Mesothelial cell of epicardium (in vitro differentiated cells): ENCODE results near the gene SACM1L. TPM values are rescaled to one million over a fixed set of nuclear protein-coding genes. Genes with fewer than 3 reads are reported as not detected.
"Not testable (repeated sequence)": the region's sequence is repeated elsewhere in the genome, so short reads cannot be mapped to it uniquely, and the experiment has no call there.

Experiments
- DNase-seq, 2 experiments: peaks; one replicate each; pipeline ENCODE4 v3.0.0; 2021; ENCODE audit warnings: low spot score in 2 of 2; ENCODE audit not compliant: unreplicated experiment in 2 of 2
- H3K27ac Mint-ChIP-seq: 2 replicates; pipeline ENCODE4 v1.8.0; 2021; ENCODE audit warnings: mixed read lengths
- H3K27me3 Mint-ChIP-seq: 2 replicates; pipeline ENCODE4 v1.8.0; 2021; ENCODE audit warnings: low read depth, mixed read lengths
- H3K36me3 Mint-ChIP-seq: 2 replicates; pipeline ENCODE4 v1.8.0; 2021; ENCODE audit warnings: mixed read lengths
- H3K4me1 Mint-ChIP-seq: 2 replicates; pipeline ENCODE4 v1.8.0; 2021; ENCODE audit warnings: mixed read lengths
- H3K4me3 Mint-ChIP-seq: 2 replicates; pipeline ENCODE4 v1.8.0; 2021; ENCODE audit warnings: mild to moderate bottlenecking, moderate library complexity, mixed read lengths
- H3K9me3 Mint-ChIP-seq: 2 replicates; pipeline ENCODE4 v1.8.0; 2021; ENCODE audit warnings: mixed read lengths
- total RNA-seq: library from RNA; stranded (reverse); gene quantifications from 3 replicates; pipeline ENCODE4 v1.2.1, GENCODE V29; 2021
- TF ChIP-seq, protein P1 (sequence below): fragments of 200-600 bp; sonication (generic); IDR thresholded peaks from one replicate; pipeline ENCODE4 v1.5.0; 2021; ENCODE audit warnings: antibody characterized with exemption; ENCODE audit not compliant: unreplicated experiment

Gene SACM1L
- total RNA-seq, 1 donor from 2014 or later = 51.8 TPM

DNA sequence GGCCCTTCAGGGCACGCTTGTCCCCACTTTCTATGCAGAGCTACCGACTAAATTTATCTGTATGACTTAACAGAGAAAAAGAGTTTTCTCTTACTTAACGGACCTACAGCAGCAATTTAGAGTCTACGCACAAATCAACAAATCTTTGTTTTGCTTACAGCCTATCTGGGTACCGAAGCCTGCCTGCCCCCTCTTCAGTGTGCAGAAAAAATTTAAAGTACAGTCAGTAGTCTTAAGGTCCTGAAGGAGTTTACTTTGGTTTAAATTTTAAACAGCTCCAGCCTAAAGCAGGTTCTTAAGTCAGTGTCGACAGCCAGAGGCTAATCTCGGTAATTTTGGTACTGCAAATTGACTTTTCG lies 570 bp downstream of the SACM1L start:
- H3K4me1 Mint-ChIP-seq = peaks cover 44% of the 10 kb centered on the region
- H3K36me3 Mint-ChIP-seq = peaks cover 2% of the 10 kb centered on the region

DNA sequence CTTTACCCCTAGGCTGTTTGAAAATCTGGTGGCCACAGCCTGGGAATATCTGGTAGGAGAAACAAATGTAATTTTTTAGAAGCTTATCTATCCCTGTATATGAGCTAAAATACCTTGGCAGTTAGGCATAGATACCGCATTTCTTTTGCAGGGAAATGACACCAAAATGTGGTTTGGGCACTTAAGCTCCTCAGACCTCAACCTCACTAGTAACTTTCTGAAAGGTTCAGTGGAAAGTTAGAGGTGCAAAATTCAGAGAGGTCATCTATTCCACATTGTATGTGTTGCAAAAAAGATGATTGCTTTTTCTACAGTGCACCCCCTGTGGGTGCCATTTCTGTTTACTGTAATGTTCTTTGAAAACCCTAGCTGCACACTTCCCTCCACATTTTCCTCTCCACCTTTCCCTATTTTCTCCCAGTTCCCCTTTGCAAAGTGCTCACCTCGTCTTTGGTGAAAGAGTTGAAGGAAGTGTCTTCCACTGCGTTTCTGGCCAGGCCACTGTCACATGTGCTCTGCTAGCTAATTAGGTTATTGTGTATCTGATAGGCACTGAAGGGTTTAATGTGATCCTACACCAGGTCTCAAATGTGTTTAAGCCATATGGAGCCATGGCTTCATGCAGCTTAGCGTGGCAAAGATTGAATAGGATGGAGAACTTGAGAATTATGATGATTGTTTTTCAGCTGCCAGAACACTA lies 1.3 kb downstream of the SACM1L start:
- TF ChIP-seq, protein P1, sequence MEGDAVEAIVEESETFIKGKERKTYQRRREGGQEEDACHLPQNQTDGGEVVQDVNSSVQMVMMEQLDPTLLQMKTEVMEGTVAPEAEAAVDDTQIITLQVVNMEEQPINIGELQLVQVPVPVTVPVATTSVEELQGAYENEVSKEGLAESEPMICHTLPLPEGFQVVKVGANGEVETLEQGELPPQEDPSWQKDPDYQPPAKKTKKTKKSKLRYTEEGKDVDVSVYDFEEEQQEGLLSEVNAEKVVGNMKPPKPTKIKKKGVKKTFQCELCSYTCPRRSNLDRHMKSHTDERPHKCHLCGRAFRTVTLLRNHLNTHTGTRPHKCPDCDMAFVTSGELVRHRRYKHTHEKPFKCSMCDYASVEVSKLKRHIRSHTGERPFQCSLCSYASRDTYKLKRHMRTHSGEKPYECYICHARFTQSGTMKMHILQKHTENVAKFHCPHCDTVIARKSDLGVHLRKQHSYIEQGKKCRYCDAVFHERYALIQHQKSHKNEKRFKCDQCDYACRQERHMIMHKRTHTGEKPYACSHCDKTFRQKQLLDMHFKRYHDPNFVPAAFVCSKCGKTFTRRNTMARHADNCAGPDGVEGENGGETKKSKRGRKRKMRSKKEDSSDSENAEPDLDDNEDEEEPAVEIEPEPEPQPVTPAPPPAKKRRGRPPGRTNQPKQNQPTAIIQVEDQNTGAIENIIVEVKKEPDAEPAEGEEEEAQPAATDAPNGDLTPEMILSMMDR = no peak
- Mint-ChIP-seq H3K27me3 (peaks cover 5% of the 10 kb centered on the region), H3K4me1 (peaks cover 44% of the 10 kb centered on the region), H3K4me3 (peak overlapping the region; percentile 89), H3K9me3 (no peaks in the 10 kb centered on the region), H3K36me3 (peaks cover 4% of the 10 kb centered on the region), H3K27ac (peak overlapping the region; percentile 99)
- DNase-seq = no peak

More for the DNA sequence above, 570 bp downstream of the SACM1L start:
- peak overlapping the region; percentile 99 for H3K27ac Mint-ChIP-seq
- TF ChIP-seq, protein P1 = no peak
- H3K9me3 Mint-ChIP-seq = no peaks in the 10 kb centered on the region
- peaks cover 5% of the 10 kb centered on the region for H3K27me3 Mint-ChIP-seq
- H3K4me3 Mint-ChIP-seq = peak overlapping the region; percentile 89
- DNase-seq = no peak

DNA sequence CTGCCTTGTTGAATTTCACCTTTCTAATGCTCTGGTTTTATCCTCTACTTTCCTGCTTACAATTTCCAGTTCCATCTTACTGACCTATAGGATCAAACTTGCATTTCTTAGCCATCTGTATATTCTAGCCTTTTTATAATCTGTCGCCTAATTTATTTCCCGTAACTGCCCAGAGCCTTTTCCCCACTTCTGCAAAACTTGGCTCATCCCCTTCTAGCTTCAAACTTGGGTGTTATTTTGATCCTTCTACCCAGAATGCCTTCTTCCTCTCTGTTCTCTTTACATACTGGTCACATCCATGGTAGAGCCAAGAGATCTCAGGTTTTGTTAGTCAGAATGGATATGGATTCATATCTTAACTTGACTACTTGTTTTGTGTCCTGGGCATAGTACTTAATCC lies 2.6 kb downstream of the SACM1L start:
- H3K4me1 Mint-ChIP-seq = peaks cover 39% of the 10 kb centered on the region
- peak overlapping the region; percentile 64 for H3K27ac Mint-ChIP-seq
- DNase-seq = no peak
- TF ChIP-seq, protein P1 = no peak
- no peak overlapping the region for H3K4me3 Mint-ChIP-seq
- peaks cover 4% of the 10 kb centered on the region for H3K27me3 Mint-ChIP-seq
- no peaks in the 10 kb centered on the region for H3K9me3 Mint-ChIP-seq
- peaks cover 9% of the 10 kb centered on the region for H3K36me3 Mint-ChIP-seq

DNA sequence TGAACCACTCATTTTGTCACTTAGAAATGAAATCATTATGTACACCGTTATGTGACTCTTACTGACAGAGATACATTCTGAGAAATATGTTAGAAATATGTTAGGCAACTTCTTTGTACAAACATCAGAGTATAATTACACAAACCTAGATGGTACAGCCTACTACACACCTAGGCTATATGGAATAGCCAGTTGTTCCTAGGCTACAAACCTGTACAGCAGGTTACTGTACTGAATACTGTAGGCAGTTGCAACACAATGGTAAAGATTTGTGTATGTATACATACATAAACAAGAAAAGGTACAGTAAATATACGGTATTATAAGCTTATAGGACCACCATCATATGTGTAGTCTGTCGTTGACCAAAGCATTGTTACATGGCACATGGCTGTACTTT lies 3.7 kb downstream of the SACM1L start:
- Mint-ChIP-seq H3K36me3 (peaks cover 9% of the 10 kb centered on the region), H3K27ac (no peak overlapping the region), H3K9me3 (no peaks in the 10 kb centered on the region), H3K27me3 (peaks cover 4% of the 10 kb centered on the region), H3K4me1 (peaks cover 39% of the 10 kb centered on the region), H3K4me3 (no peak overlapping the region)
- no peak for DNase-seq
- TF ChIP-seq, protein P1 = no peak

DNA sequence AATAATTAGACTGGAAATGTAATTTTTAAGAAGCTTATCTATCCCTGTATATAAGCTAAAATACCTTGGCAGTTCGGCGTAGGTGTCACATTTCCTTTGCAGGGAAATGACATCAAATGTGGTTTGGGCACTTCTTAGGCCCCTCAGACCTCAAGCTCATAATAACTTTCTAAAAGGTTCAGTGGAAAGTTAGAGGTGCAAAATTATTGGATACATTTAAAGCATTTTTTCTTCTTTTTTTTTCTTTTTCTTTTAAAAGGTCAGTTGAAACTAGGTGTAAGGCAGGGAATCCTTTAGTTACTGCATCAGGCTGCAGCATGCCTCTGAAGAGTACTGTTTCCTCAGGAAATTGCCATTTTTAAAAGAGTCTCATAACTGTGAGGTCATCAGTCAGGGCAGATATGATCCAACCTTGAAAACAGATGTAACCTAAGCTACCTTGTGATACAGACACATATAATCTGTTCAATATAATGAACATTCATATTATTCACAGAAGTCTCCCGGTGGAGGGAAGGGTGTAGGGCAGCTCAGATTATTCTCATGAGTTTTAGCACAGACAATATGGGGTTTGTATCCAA lies 4.8 kb downstream of the SACM1L start:
- H3K27ac Mint-ChIP-seq = peak overlapping the region; percentile 52
- TF ChIP-seq, protein P1 = no peak
- no peak for DNase-seq
- no peaks in the 10 kb centered on the region for H3K9me3 Mint-ChIP-seq
- H3K4me1 Mint-ChIP-seq = peaks cover 37% of the 10 kb centered on the region
- H3K27me3 Mint-ChIP-seq = peaks cover 1% of the 10 kb centered on the region
- H3K4me3 Mint-ChIP-seq = no peak overlapping the region
- peaks cover 12% of the 10 kb centered on the region for H3K36me3 Mint-ChIP-seq

DNA sequence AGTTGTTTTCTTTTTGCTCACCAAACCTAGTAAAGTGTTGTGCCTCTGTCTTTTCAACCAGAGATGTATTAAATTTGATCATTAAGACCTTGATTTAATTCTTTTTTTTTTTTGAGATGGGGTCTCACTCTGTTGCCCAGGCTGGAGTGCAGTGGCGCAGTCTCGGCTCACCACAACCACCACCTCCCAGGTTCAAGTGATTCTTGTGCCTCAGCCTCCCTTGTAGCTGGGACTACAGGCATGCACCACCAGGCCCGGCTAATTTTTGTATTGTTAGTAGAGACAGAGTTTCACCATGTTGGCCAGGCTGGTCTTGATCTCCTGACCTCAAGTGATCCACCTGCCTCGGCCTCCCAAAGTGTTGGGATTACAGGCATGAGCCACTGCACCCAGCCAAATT lies 6.0 kb downstream of the SACM1L start:
- H3K9me3 Mint-ChIP-seq, H3K27me3 Mint-ChIP-seq, H3K4me3 Mint-ChIP-seq, DNase-seq, H3K27ac Mint-ChIP-seq: not testable (repeated sequence)
- Mint-ChIP-seq H3K36me3 (peaks cover 13% of the 10 kb centered on the region), H3K4me1 (peaks cover 31% of the 10 kb centered on the region)
